HG03060 (cell line): ENCODE results near the gene MYRIP.
"Not testable (repeated sequence)": the region's sequence is repeated elsewhere in the genome, so short reads cannot be mapped to it uniquely, and the experiment has no call there.

Experiments
- ATAC-seq: cut with Tn5 transposase; IDR thresholded peaks from one replicate; pipeline ENCODE4 v1.9.1; 2021; ENCODE audit warnings: low read depth, moderate number of reproducible peaks; ENCODE audit not compliant: unreplicated experiment

Gene MYRIP

DNA sequence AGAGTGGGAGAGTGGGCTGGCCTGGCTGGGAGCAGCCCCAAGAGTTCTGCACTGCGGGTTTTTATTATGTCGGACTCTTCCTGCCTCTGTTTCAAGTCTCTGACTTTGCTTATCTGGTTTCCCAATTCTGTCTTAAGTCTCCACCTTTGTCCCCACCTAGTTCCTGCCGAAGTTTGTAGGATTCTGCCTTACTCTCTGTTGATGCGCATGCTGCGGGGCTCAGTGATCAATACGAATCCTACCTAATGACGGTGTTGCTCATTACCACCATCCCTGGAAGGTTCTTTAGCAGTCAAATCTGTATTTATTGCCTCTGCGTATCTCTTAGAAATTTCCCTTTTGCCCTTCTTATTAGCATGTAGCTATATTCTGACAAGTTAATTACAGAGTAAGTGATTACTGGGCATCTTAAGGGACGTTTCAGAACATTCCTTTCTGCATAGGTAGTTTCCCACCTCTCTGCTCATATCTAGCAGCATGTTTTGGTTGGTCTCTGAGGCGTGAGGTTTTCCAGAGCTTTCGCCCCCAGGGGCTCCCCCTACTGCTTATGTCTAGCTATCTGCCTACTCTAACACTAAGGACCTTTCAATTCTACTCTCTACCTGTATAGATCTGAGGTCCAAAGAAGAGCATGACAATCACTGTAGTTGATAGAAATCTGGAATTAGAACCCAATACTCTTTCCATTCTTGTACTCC is 264.1 kb downstream of the MYRIP start:
- ATAC-seq: no peak

- ATAC-seq: not testable (repeated sequence)
Observed at GRCh38 chr3:40077139-40077538, 267.7 kb downstream of the MYRIP start.

- ATAC-seq: not testable (repeated sequence)
Observed at GRCh38 chr3:40077828-40078492, 268.6 kb downstream of the MYRIP start.

DNA sequence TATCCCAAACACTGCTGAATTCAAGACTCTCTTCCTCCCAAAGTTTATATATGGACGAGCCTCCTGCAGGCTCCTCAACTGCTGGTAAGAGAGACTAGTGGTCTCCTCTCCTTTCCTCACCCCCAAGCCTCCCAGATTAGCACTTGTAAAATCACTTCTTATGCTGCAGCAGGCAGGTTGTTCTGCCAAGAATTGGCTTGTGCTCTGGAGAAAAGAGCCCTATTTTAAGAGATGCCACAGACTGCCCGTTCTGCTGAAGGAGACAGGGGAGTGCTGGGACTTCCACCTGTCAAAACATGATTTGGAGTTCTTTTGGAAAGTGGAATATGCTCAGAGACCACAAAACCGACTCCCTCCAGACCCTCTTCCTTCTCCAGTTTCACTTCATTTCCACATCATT is 269.2 kb downstream of the MYRIP start:
- ATAC-seq: no peak

- no peak for ATAC-seq
Observed at GRCh38 chr3:40079203-40079846, 269.9 kb downstream of the MYRIP start.

DNA sequence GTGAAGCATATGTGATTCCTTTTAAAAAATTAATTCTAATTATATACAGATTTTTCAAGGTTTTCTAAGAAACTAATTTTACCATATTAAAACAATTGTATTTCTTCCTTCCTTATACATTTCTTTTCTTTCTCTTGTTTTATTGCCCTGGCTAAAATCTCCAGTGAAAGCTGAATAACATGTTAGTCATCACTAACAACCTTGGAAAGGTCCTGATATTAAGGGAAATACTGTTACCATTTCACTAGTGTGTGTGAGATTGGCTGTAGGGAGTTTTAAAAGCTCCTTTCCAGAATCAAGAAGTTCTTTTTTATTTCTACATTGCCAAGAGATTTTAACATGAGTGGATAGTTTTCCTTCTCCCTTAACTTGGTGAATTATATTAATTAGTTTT is 270.4 kb downstream of the MYRIP start:
- no peak for ATAC-seq

- ATAC-seq: no peak
Observed at GRCh38 chr3:40083066-40083465, 273.7 kb downstream of the MYRIP start.

DNA sequence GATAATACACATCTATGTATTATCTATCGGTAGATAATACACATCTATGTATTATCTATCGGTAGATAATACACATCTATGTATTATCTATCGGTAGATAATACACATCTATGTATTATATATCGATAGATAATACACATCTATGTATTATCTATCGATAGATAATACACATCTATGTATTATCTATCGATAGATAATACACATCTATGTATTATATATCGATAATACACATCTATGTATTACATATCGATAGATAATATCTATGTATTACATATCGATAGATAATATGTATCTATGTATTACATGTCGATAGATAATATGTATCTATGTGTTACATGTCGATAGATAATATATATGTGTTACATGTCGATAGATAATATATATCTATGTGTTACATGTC is 275.0 kb downstream of the MYRIP start:
- ATAC-seq: not testable (repeated sequence)

DNA sequence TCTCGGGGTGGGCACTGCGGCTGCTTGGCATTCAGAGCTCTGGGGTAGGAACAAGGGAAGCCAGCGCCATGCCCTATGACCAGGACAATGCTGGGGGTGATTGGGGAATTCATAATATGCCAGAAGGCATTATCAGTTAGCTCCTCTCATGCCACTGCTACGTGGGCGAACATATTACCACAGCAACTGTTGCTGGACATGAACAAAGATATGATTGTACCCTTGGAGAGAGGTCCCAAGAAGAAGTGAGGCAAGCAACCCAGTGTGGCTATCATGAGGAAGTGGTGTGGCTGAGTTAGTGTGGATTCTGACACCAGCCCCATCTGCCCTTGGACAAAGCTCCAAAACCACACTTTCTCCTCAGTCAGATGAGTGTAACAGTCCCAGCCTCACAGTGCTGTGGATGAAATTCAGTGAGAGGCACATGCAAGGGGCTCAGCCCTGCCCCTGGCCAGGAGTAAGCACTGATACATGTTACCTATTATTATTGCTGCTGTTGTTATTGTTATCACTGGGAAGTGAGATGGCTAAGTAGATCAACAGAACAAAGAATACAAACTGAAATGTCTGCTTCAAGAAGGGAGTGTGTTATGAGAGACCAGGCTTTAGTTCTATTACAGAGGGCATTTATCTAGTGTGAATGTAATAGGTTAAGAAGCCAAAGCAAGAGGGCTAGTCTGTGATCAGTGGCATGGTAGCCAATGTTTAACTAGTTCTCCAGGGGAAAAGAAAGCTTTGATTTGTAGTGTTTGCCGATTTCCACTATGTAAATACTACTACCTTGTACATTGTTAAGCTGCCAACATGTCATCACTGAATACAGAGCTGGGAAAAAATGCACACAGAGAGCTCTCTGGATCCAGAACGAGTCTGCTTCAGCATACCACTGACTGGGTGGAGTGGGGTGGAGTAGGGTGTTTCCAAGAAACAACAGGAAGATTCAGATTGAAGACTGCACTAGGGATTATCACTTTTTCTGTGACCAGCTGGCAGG is 277.8 kb downstream of the MYRIP start:
- ATAC-seq: no peak

GRCh38 chr3:40088527-40089170 is 279.2 kb downstream of the MYRIP start:
- ATAC-seq: no peak

DNA sequence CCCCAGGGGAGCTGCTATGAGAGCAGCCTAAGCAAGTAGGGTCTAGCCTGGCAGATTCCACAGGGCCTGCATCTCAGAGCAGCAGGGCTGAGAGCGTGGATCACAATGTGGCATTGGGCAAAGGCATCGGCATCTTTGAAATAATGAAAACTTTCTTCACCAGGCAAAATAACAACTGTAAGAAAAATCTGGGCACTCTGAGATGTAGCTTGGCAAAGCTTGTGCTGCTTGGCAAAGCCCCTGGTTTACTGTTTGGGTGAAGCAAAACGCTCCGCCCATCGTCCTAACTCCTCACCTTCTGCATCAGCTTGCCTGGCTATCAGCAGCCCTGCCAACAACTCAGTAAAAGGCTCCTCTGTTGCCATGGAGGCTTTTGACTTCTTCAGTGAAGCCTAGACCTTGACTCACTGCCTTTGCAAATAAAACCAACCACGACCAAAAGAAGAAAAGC is 287.3 kb downstream of the MYRIP start:
- ATAC-seq: no peak

GRCh38 chr3:40097131-40098117 is 288.0 kb downstream of the MYRIP start:
- no peak for ATAC-seq

GRCh38 chr3:40098261-40098759 is 288.9 kb downstream of the MYRIP start:
- ATAC-seq: no peak

DNA sequence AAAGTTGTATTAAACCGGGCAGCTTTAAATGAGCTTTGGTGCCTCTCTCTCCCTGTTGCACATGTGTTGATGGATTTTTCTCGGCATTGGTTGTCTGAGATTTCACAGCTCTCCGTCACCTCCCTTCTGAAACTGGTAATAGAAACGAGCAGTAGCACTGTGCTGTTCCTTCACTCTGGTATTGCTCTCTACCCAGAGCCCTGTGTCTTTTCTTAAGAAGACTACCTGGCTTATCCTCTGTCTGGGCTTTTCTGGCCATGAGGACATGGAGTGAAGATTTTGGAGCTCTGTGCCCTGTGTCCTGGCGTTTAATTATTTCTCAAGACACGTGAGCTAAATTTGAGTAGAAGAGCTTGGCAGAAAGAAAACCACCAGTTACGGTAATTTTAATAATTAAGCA is 290.5 kb downstream of the MYRIP start:
- no peak for ATAC-seq

DNA sequence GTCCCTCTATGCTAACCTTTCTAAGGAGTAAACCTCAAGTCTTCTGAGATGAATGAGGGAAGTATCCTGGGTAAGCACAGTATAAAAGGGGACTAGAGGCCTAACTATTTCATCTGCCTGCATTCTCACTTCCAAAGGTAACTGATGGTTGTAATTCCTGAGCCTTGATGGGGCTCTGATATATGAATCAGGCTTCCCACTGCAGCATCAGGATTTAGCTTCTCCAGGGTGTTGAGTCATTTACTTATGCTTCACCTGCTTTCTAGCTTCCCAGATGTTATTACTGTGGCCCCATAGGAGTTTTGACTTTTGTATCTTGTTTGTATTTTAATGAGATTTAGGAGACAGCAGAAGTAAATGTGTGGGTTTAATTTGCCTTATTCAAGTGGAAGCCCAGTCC is 292.8 kb downstream of the MYRIP start:
- ATAC-seq: no peak

GRCh38 chr3:40103829-40104228 is 294.4 kb downstream of the MYRIP start:
- no peak for ATAC-seq

GRCh38 chr3:40104441-40104840 is 295.0 kb downstream of the MYRIP start:
- ATAC-seq: no peak

DNA sequence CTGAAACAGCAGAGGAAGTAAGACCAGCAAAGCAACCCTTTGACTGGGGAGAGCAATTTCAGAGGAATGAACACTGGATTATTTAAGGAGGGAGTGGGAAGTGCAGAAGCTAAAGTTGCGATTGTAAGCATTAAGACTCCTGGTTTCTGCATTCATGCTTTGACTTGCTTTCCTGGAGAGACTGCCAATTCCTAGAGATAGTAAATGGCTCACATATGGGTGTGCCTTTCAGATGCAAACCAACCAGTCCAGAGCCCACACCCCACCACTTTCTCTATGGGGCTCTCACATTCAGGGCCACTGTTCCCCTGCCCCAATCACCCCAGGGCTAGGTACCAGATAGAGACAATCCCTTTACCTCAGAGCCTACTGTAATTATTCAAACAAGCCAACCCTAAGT is 299.2 kb downstream of the MYRIP start:
- ATAC-seq: no peak
